Testis (tissue), 2 donors: ENCODE data around the gene LRRC3B.

Experiments used
- POLR2A ChIP-seq: fragments of 450-650 bp; IDR thresholded peaks from one replicate; pipeline ENCODE4 v1.6.1; 2017; ENCODE audit warnings: antibody characterized with exemption, mild to moderate bottlenecking, moderate library complexity
- TF ChIP-seq, protein P1 (sequence below), 3 experiments: fragments of 450-650 bp in 2 of 3; fragments of 200-600 bp in 1 of 3; sonication (generic) in 1 of 3; IDR thresholded peaks; one replicate each; pipeline ENCODE4 v1.5.1; 2016 to 2019; ENCODE audit warnings: antibody characterized with exemption in 3 of 3, mild to moderate bottlenecking in 2 of 3, moderate library complexity in 1 of 3

DNA sequence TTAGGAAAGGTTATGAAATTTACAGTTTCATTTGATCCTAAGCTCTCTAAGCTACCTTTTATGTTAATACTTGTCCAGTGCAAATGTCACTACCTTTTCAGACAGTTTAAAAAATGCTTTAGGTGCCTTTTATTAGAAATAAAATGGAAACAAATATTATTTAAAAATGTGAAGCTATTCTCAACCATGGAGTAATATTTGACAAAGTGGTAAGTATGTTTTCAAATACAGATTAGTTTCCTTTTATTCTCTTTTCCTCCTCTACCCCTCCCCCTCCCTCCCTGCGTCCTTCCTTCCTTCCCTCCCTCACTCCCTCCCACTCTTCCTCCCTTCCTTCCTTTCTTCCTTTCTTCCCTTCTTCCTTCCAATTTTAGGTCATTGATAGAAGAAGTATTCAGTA is 6.3 kb downstream of the LRRC3B start:
- TF ChIP-seq, protein P1, sequence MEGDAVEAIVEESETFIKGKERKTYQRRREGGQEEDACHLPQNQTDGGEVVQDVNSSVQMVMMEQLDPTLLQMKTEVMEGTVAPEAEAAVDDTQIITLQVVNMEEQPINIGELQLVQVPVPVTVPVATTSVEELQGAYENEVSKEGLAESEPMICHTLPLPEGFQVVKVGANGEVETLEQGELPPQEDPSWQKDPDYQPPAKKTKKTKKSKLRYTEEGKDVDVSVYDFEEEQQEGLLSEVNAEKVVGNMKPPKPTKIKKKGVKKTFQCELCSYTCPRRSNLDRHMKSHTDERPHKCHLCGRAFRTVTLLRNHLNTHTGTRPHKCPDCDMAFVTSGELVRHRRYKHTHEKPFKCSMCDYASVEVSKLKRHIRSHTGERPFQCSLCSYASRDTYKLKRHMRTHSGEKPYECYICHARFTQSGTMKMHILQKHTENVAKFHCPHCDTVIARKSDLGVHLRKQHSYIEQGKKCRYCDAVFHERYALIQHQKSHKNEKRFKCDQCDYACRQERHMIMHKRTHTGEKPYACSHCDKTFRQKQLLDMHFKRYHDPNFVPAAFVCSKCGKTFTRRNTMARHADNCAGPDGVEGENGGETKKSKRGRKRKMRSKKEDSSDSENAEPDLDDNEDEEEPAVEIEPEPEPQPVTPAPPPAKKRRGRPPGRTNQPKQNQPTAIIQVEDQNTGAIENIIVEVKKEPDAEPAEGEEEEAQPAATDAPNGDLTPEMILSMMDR (IDR thresholded peaks at IDR 0.05) = no peak
- TF ChIP-seq POLR2A = no peak
